Mammary epithelial cell (primary cell): ENCODE data around the gene MICAL2.

Experiments used
- EZH2 ChIP-seq: IDR thresholded peaks from 2 replicates; pipeline ENCODE4 v1.6.1; 2012; ENCODE audit warnings: low read length, inconsistent platforms, borderline replicate concordance
- TF ChIP-seq, protein P1 (sequence below), 2 donors: IDR thresholded peaks in 1 of 2; conservative IDR thresholded peaks in 1 of 2; 2 replicates each; pipeline ENCODE4 v1.5.1; 2011 to 2012; ENCODE audit warnings: inconsistent platforms in 2 of 2, low read length in 2 of 2, mild to moderate bottlenecking in 2 of 2, control low read depth in 1 of 2, low read depth in 1 of 2; ENCODE audit not compliant: insufficient read depth in 1 of 2; ENCODE audit errors: extremely low read depth in 1 of 2

DNA sequence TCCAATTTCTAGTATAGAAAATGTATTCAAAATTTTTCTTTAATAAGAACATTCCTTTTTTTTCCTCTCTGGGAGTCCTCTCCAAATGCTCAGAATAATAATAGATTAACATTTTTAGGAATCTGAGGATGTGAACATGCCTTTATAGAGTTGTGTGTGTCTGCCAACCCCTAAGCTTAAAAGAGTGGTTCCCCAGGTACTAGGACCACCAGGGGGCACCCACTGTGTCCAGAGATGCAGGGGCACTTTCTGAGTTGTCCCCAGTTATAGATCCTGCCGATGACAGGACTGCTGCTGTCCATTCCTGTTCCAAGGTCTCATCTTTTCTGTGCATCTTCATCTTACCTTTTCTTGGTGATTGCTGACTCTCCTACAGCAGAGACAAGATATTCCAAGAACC lies 27.0 kb upstream of the MICAL2 start:
- TF ChIP-seq, protein P1, sequence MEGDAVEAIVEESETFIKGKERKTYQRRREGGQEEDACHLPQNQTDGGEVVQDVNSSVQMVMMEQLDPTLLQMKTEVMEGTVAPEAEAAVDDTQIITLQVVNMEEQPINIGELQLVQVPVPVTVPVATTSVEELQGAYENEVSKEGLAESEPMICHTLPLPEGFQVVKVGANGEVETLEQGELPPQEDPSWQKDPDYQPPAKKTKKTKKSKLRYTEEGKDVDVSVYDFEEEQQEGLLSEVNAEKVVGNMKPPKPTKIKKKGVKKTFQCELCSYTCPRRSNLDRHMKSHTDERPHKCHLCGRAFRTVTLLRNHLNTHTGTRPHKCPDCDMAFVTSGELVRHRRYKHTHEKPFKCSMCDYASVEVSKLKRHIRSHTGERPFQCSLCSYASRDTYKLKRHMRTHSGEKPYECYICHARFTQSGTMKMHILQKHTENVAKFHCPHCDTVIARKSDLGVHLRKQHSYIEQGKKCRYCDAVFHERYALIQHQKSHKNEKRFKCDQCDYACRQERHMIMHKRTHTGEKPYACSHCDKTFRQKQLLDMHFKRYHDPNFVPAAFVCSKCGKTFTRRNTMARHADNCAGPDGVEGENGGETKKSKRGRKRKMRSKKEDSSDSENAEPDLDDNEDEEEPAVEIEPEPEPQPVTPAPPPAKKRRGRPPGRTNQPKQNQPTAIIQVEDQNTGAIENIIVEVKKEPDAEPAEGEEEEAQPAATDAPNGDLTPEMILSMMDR (conservative IDR thresholded peaks at IDR 0.05 in 1 of 2, IDR thresholded peaks at IDR 0.05 in 1 of 2; ENCODE audit: extremely low read depth in 1 of 2, insufficient read depth in 1 of 2, low read depth in 1 of 2, low read length in 2 of 2), result no peak
- TF ChIP-seq EZH2, result no peak
